ENCODE measurements around the gene SLC39A2. TPM values are rescaled to one million over a fixed set of nuclear protein-coding genes. Genes with fewer than 3 reads are reported as not detected.
"Not testable (repeated sequence)": the region's sequence is repeated elsewhere in the genome, so short reads cannot be mapped to it uniquely, and the experiment has no call there.

The SLC39A2 gene
- total RNA-seq, 1 donor from 2014 or later = not detected

- no peak overlapping the region for H3K4me3 ChIP-seq (ENCODE audit: low read depth, low read length)
- TF ChIP-seq CTCF (conservative IDR thresholded peaks at IDR 0.05; ENCODE audit: low read depth, low read length) = no peak
- no peak for DNase-seq (ENCODE audit: low read depth)
These were observed 41.4 kb downstream of the SLC39A2 start for GRCh38 chr14:21040370-21040925.

- DNase-seq (ENCODE audit: low read depth); H3K4me3 ChIP-seq (ENCODE audit: low read depth, low read length): not testable (repeated sequence)
These were observed 41.8 kb downstream of the SLC39A2 start for GRCh38 chr14:21040941-21041340.

- no peak for TF ChIP-seq CTCF (conservative IDR thresholded peaks at IDR 0.05; ENCODE audit: low read depth, low read length)
- DNase-seq (ENCODE audit: low read depth) = no peak
- no peak within 1 kb of the TSS for H3K4me3 ChIP-seq (ENCODE audit: low read depth, low read length)
These were observed 42.8 kb downstream of the SLC39A2 start, which contains the start of gene RNASE7 for GRCh38 chr14:21041676-21042433. TSS of gene RNASE7 (plus strand) at chr14:21042362. CDS start at chr14:21042993, 631 bp downstream.

GRCh38 chr14:21042918-21043317, 43.8 kb downstream of the SLC39A2 start:
- TF ChIP-seq CTCF (conservative IDR thresholded peaks at IDR 0.05; ENCODE audit: low read depth, low read length) = no peak
- DNase-seq (ENCODE audit: low read depth) = no peak
- no peak overlapping the region for H3K4me3 ChIP-seq (ENCODE audit: low read depth, low read length)

- no peak overlapping the region for H3K4me3 ChIP-seq (ENCODE audit: low read depth, low read length)
- no peak for DNase-seq (ENCODE audit: low read depth)
- no peak for TF ChIP-seq CTCF (conservative IDR thresholded peaks at IDR 0.05; ENCODE audit: low read depth, low read length)
These were observed 44.4 kb downstream of the SLC39A2 start for GRCh38 chr14:21043387-21043973.

GRCh38 chr14:21043974-21044618, 45.0 kb downstream of the SLC39A2 start:
- no peak for TF ChIP-seq CTCF (conservative IDR thresholded peaks at IDR 0.05; ENCODE audit: low read depth, low read length)
- H3K4me3 ChIP-seq (ENCODE audit: low read depth, low read length) = no peak overlapping the region
- DNase-seq (ENCODE audit: low read depth) = no peak

- no peak for DNase-seq (ENCODE audit: low read depth)
- no peak for TF ChIP-seq CTCF (conservative IDR thresholded peaks at IDR 0.05; ENCODE audit: low read depth, low read length)
These were observed 48.3 kb downstream of the SLC39A2 start for GRCh38 chr14:21047378-21047781.

More at GRCh38 chr14:21047378-21047781, 48.3 kb downstream of the SLC39A2 start:
- H3K4me3 ChIP-seq (ENCODE audit: low read depth, low read length) = no peak overlapping the region

Data from epithelial cell of proximal tubule (primary cell).